Pancreas (tissue), 10 donors: Measurements from ENCODE around the gene TOX3. TPM values are rescaled to one million over a fixed set of nuclear protein-coding genes. Genes with fewer than 3 reads are reported as not detected.
A peak's percentile ranks its signal among the peaks of the same experiment; 100 is the strongest.

Experiments
- ATAC-seq, 4 donors: fragments of 200-7000 bp; cut with Tn5 transposase; one replicate each; pipeline versions ENCODE4 v1.8.0 to v1.9.1; 2020; ENCODE audit warnings: mild to moderate bottlenecking in 4 of 4, moderate library complexity in 4 of 4
- DNase-seq, 6 donors: peaks; one replicate each; pipeline ENCODE4 v3.0.0-alpha.2; 2020
- FAIRE-seq: peaks from 2 replicates; lab custom pipeline; 2012; peaks lifted over from hg19 to GRCh38; lab: Jason Lieb, UNC
- H3K27ac ChIP-seq, 4 donors: fragments of 200-600 bp; sonication (generic); 1 replicate in 3 of 4; 2 replicates in 1 of 4; pipeline versions ENCODE4 v1.5.0 to v1.8.0; 2020
- H3K27me3 ChIP-seq, 4 donors: fragments of 200-600 bp; one replicate each; pipeline ENCODE4 v1.8.0; 2021
- H3K36me3 ChIP-seq, 3 donors: fragments of 200-600 bp; sonication (generic) in 1 of 3; one replicate each; pipeline versions ENCODE4 v1.5.0 to v1.8.0; 2020 to 2021
- H3K4me1 ChIP-seq, 3 donors: fragments of 200-600 bp; one replicate each; pipeline ENCODE4 v1.8.0; 2021
- H3K4me3 ChIP-seq, 4 donors: fragments of 200-600 bp; sonication (generic) in 2 of 4; one replicate each; pipeline versions ENCODE4 v1.5.0 to v1.8.0; 2020 to 2021
- H3K9me3 ChIP-seq, 4 donors: fragments of 200-600 bp; one replicate each; pipeline ENCODE4 v1.8.0; 2021
- WGBS, 2 donors: extraction: QIAGEN DNeasy Blood & Tissue Kit; methylation state at CpG; one replicate each; pipeline ENCODE4 v1.1.7; 2013; 5-methylcytosine and 5-hydroxymethylcytosine counted together
- intact Hi-C, 3 donors: fragments of 100-400 bp; cut with DNase I; formaldehyde crosslinking; loops; one replicate each; pipeline versions ENCODE4 v1.11.1 to v1.14.2; 2022
- polyA plus RNA-seq, 2 donors: library from polyadenylated mRNA; stranded (reverse); fragments of 200-250 nt; gene quantifications; one replicate each; pipeline ENCODE4 v1.2.3, GENCODE V29; 2013
- total RNA-seq, 6 donors: library from RNA; stranded (reverse); fragmentation: NEBNext Ultra II Directional in 4 of 6; extraction: Animal tissue kit (Norgen Biotek cat#: 25700) in 4 of 6; gene quantifications; one replicate each; pipeline versions ENCODE4 v1.2.1 to v1.2.4, GENCODE V29; 2021 to 2023
- TF ChIP-seq, protein P1 (sequence below), 4 donors: fragments of 200-600 bp; sonication (generic) in 3 of 4; IDR thresholded peaks; one replicate each; pipeline versions ENCODE4 v1.5.0 to v1.8.0; 2021; ENCODE audit warnings: antibody characterized with exemption in 4 of 4
- donor health status: healthy with polysubstance abuse.
- donor health status: DM: no; HTN: no; CAD: no; lungs with moderate emphysema.
- donor health status: DM: no; HTN: no; CAD: no.
- donor health status: control.
- donor health status: control.
- donor health status: Bipolar disorder and iron deficiency.
- donor health status: DM: yes; HTN: yes; CAD: no.
- donor health status: DM: no; HTN: no; CAD: no.
- donor health status: DM: no; HTN: no; CAD: no.
- donor health status: DM: yes; HTN: yes; CAD: no.

Gene TOX3
- total and polyA plus RNA-seq, 8 donors: 1.1 to 6.1 (median 4.2) TPM

- WGBS, 2 donors: 97 to 98% methylated on average over 2 of the region's 2 CpGs
- no peak overlapping the region for H3K27ac ChIP-seq
- H3K4me3 ChIP-seq: no peak overlapping the region
- FAIRE-seq (no peak), DNase-seq (no peak), ATAC-seq (no peak)
- H3K4me1 ChIP-seq: peaks cover 0 to 15% (median 10%) of the 10 kb centered on the region in 3 donors
- no peaks in the 10 kb centered on the region for H3K9me3 ChIP-seq
- no peaks in the 10 kb centered on the region for H3K36me3 ChIP-seq
- no peaks in the 10 kb centered on the region for H3K27me3 ChIP-seq
- intact Hi-C loops: no loop called here
- TF ChIP-seq, protein P1, sequence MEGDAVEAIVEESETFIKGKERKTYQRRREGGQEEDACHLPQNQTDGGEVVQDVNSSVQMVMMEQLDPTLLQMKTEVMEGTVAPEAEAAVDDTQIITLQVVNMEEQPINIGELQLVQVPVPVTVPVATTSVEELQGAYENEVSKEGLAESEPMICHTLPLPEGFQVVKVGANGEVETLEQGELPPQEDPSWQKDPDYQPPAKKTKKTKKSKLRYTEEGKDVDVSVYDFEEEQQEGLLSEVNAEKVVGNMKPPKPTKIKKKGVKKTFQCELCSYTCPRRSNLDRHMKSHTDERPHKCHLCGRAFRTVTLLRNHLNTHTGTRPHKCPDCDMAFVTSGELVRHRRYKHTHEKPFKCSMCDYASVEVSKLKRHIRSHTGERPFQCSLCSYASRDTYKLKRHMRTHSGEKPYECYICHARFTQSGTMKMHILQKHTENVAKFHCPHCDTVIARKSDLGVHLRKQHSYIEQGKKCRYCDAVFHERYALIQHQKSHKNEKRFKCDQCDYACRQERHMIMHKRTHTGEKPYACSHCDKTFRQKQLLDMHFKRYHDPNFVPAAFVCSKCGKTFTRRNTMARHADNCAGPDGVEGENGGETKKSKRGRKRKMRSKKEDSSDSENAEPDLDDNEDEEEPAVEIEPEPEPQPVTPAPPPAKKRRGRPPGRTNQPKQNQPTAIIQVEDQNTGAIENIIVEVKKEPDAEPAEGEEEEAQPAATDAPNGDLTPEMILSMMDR (IDR thresholded peaks at IDR 0.05): no peak
Measured at GRCh38 chr16:52558448-52558847, 11.5 kb upstream of the TOX3 start.

GRCh38 chr16:52557236-52557635, 10.3 kb upstream of the TOX3 start:
- H3K4me1 ChIP-seq: peaks cover 0 to 11% (median 7%) of the 10 kb centered on the region in 3 donors
- H3K9me3 ChIP-seq: no peaks in the 10 kb centered on the region
- TF ChIP-seq, protein P1 (IDR thresholded peaks at IDR 0.05): no peak
- no peaks in the 10 kb centered on the region for H3K27me3 ChIP-seq
- WGBS, 2 donors: 60 to 63% methylated on average over 6 of the region's 6 CpGs
- DNase-seq: no peak
- intact Hi-C loops: no loop called here
- H3K4me3 ChIP-seq: no peak overlapping the region
- ATAC-seq: peak in 3 of 4 donors; percentile 46 to 64 (median 62)
- no peaks in the 10 kb centered on the region for H3K36me3 ChIP-seq
- H3K27ac ChIP-seq: no peak overlapping the region
- peak; percentile 71 for FAIRE-seq

DNA sequence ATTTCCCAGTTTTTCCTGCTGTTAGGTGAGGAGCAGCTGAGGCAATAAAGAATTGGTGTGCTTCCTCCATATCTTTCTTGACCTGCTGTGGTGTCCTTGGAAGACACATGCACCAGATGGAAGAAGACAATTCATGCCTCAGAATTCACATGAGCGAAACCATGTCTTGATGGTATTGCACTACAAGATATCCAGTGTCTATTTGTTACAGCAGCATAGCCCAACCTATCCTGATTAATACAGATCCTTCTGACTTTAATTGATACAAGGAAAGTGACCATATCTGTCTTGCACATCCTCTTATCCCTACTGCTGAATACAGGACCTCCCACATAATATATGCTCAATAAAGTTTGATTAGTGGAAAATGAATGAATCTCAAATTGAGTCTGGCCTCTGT, 9.1 kb upstream of the TOX3 start:
- intact Hi-C loops: no loop called here
- 94 to 100% methylated on average over 1 of the region's 1 CpG for WGBS, 2 donors
- no peak for FAIRE-seq
- Histone ChIP-seq H3K9me3 (no peaks in the 10 kb centered on the region), H3K4me1 (peaks cover 0 to 4% (median 0%) of the 10 kb centered on the region in 3 donors), H3K36me3 (no peaks in the 10 kb centered on the region), H3K27ac (no peak overlapping the region), H3K4me3 (no peak overlapping the region), H3K27me3 (no peaks in the 10 kb centered on the region)
- TF ChIP-seq, protein P1 (IDR thresholded peaks at IDR 0.05): no peak
- DNase-seq: no peak
- no peak for ATAC-seq

DNA sequence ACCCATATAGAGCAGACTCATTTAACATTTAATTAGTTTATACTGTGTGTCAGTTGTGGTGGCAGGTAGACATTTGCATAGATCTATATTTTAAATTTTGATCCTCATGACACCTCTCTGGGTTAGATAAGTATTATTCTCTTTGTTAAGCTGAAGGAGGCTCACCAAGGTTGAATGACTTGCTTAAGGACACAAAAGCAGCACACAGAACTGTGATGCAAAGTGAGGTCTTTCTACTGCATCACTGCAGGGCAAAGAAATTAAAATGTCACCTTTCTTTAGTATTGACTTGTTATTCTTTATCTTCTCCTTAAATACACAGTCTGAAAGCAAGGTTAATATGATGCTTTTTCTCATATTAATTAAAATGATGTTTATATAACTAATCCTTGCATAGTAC, 8.6 kb upstream of the TOX3 start:
- Histone ChIP-seq H3K27me3 (no peaks in the 10 kb centered on the region), H3K4me1 (peaks cover 0 to 4% (median 0%) of the 10 kb centered on the region in 3 donors), H3K36me3 (no peaks in the 10 kb centered on the region), H3K4me3 (no peak overlapping the region), H3K27ac (no peak overlapping the region), H3K9me3 (no peaks in the 10 kb centered on the region)
- ATAC-seq: no peak
- intact Hi-C loops: no loop called here
- FAIRE-seq: no peak
- no peak for DNase-seq
- TF ChIP-seq, protein P1 (IDR thresholded peaks at IDR 0.05): no peak

GRCh38 chr16:52554334-52554733, 7.4 kb upstream of the TOX3 start:
- FAIRE-seq: no peak
- no peak overlapping the region for H3K4me3 ChIP-seq
- intact Hi-C loops: no loop called here
- TF ChIP-seq, protein P1 (IDR thresholded peaks at IDR 0.05): no peak
- H3K27me3 ChIP-seq: no peaks in the 10 kb centered on the region
- H3K4me1 ChIP-seq: peaks cover 0 to 4% (median 0%) of the 10 kb centered on the region in 3 donors
- DNase-seq: no peak
- 82 to 87% methylated on average over 1 of the region's 1 CpG for WGBS, 2 donors
- ATAC-seq: no peak
- H3K27ac ChIP-seq: no peak overlapping the region
- H3K36me3 ChIP-seq: no peaks in the 10 kb centered on the region
- no peaks in the 10 kb centered on the region for H3K9me3 ChIP-seq
